HepG2 (cell line): Measurements from ENCODE around the gene SFT2D1. TPM values are rescaled to one million over a fixed set of nuclear protein-coding genes. Genes with fewer than 3 reads are reported as not detected.

ENCODE experiments used
- ATAC-seq: fragments of 200-7000 bp; cut with Tn5 transposase; 3 replicates; pipeline ENCODE4 v1.9.1; 2020; ENCODE audit warnings: mild to moderate bottlenecking, moderate library complexity
- BruUV-seq: library from RNA; stranded (reverse); fragments of 400-500 nt; replicated peaks from 2 replicates; lab custom pipeline; 2021; lab: Mats Ljungman, UMichigan
- CTCF ChIA-PET: fragments of 300-600 bp; formaldehyde crosslinking; extraction: SDS; loops from one replicate; lab custom pipeline; 2021; ENCODE audit warnings: low total read pairs, inconsistent platforms, low intra/inter-chr PET ratio; lab: Yijun Ruan, JAX
- POLR2A ChIA-PET: fragments of 350-600 bp; sonication (Branson Sonifier 250); formaldehyde crosslinking; loops from one replicate; lab custom pipeline; 2020; ENCODE audit warnings: antibody characterized with exemption, inconsistent platforms; lab: Yijun Ruan, JAX
- DNase-seq: peaks from one replicate; pipeline ENCODE4 v3.0.0-alpha.2; 2015; ENCODE audit warnings: low spot score
- FAIRE-seq: peaks from 3 replicates; lab custom pipeline; 2011; peaks lifted over from hg19 to GRCh38; lab: Jason Lieb, UNC
- H2AFZ ChIP-seq: one replicate; pipeline ENCODE4 v1.6.1; 2011; ENCODE audit warnings: low read length, inconsistent platforms
- H3K27ac ChIP-seq: fragments of 300-600 bp; 3 replicates; pipeline ENCODE4 v1.8.0; 2011; ENCODE audit warnings: mixed run types, mild to moderate bottlenecking, mixed read lengths, low read length, inconsistent platforms; ENCODE audit not compliant: insufficient read depth; ENCODE audit errors: extremely low read length
- H3K27me3 ChIP-seq, 2 experiments: fragments of 200-600 bp in 1 of 2; 2 replicates in 1 of 2; 3 replicates in 1 of 2; pipeline versions ENCODE4 v1.6.0 to v1.8.0; 2011; ENCODE audit warnings: low read length in 2 of 2, mild to moderate bottlenecking in 2 of 2, moderate library complexity in 2 of 2, inconsistent platforms in 1 of 2; ENCODE audit not compliant: insufficient read depth in 2 of 2, control insufficient read depth in 1 of 2
- H3K36me3 ChIP-seq, 2 experiments: fragments of 200-600 bp in 1 of 2; replicated peaks in 1 of 2; 2 replicates in 1 of 2; 3 replicates in 1 of 2; pipeline versions ENCODE4 v1.5.1 to v1.8.0; 2011; ENCODE audit warnings: low read length in 2 of 2, inconsistent platforms in 1 of 2; ENCODE audit not compliant: insufficient read depth in 2 of 2, control insufficient read depth in 1 of 2
- H3K4me1 ChIP-seq: 2 replicates; pipeline ENCODE4 v1.5.1; 2012; ENCODE audit warnings: low read length, inconsistent platforms; ENCODE audit not compliant: insufficient read depth
- H3K4me2 ChIP-seq: 2 replicates; pipeline ENCODE4 v1.6.0; 2011; ENCODE audit warnings: low read depth, low read length, inconsistent platforms
- H3K4me3 ChIP-seq, 3 experiments: fragments of 200-600 bp in 1 of 3; sonication (generic), shearing (Covaris generic) in 1 of 3; replicated peaks in 1 of 3; 2 replicates each; pipeline ENCODE4 v1.5.1; 2011 to 2016; ENCODE audit warnings: low read length in 3 of 3, inconsistent platforms in 2 of 3, low read depth in 2 of 3, mild to moderate bottlenecking in 2 of 3, control low read depth in 1 of 3, mixed read lengths in 1 of 3; ENCODE audit not compliant: insufficient read depth in 1 of 3
- H3K79me2 ChIP-seq: one replicate; pipeline ENCODE4 v1.6.1; 2011; ENCODE audit warnings: low read length, inconsistent platforms; ENCODE audit not compliant: insufficient read depth
- H3K9ac ChIP-seq: 2 replicates; pipeline ENCODE4 v1.6.0; 2011; ENCODE audit warnings: mild to moderate bottlenecking, low read depth, low read length, inconsistent platforms; ENCODE audit not compliant: insufficient read depth
- H3K9me3 ChIP-seq: 2 replicates; pipeline ENCODE4 v1.5.1; 2012; ENCODE audit warnings: mild to moderate bottlenecking, low read length
- H4K20me1 ChIP-seq: 2 replicates; pipeline ENCODE4 v1.6.0; 2011; ENCODE audit warnings: inconsistent platforms, mild to moderate bottlenecking, low read length, moderate library complexity; ENCODE audit not compliant: insufficient read depth
- ARHGAP35 ChIP-seq: sonication (generic); formaldehyde crosslinking; IDR thresholded peaks from 2 replicates; pipeline ENCODE4 v1.9.0; 2022; ENCODE audit warnings: mild to moderate bottlenecking, inconsistent platforms, moderate library complexity, missing genetic modification reagents, borderline replicate concordance
- CBX1 ChIP-seq: IDR thresholded peaks from one replicate; pipeline ENCODE4 v1.6.1; 2016; ENCODE audit warnings: antibody characterized with exemption, low read depth
- FOXK2 ChIP-seq: fragments of 450-650 bp; IDR thresholded peaks from 2 replicates; pipeline ENCODE4 v1.6.1; 2016
- FOXP1 ChIP-seq, 2 experiments: fragments of 450-650 bp in 1 of 2; IDR thresholded peaks; 2 replicates each; pipeline ENCODE4 v1.6.1; 2017 to 2018; ENCODE audit warnings: antibody characterized with exemption in 1 of 2
- NBN ChIP-seq: fragments of 450-650 bp; conservative IDR thresholded peaks from 2 replicates; pipeline ENCODE4 v1.6.1; 2017
- NONO ChIP-seq, 2 experiments: fragments of 450-650 bp in 1 of 2; sonication (generic) in 1 of 2; formaldehyde crosslinking in 1 of 2; IDR thresholded peaks in 1 of 2; conservative IDR thresholded peaks in 1 of 2; 2 replicates each; pipeline versions ENCODE4 v1.6.1 to v1.8.0; 2017 to 2022; ENCODE audit warnings: mild to moderate bottlenecking in 1 of 2, missing genetic modification reagents in 1 of 2, moderate library complexity in 1 of 2
- PLRG1 ChIP-seq: fragments of 450-650 bp; conservative IDR thresholded peaks from 2 replicates; pipeline ENCODE4 v1.6.1; 2016
- ZBTB33 ChIP-seq: sonication (generic); formaldehyde crosslinking; IDR thresholded peaks from 2 replicates; pipeline ENCODE4 v1.4.0; 2020; ENCODE audit warnings: missing genetic modification reagents
- ZBTB40 ChIP-seq, 2 experiments: fragments of 450-650 bp in 1 of 2; sonication (generic) in 1 of 2; formaldehyde crosslinking in 1 of 2; IDR thresholded peaks; 2 replicates each; pipeline versions ENCODE4 v1.6.1 to v1.8.0; 2016 to 2022; ENCODE audit warnings: antibody characterized with exemption in 1 of 2, mild to moderate bottlenecking in 1 of 2, missing genetic modification reagents in 1 of 2
- ZNF710 ChIP-seq: sonication (generic); formaldehyde crosslinking; IDR thresholded peaks from 2 replicates; pipeline ENCODE4 v1.5.0; 2020; ENCODE audit warnings: mild to moderate bottlenecking, missing genetic modification reagents, borderline replicate concordance
- ZNF768 ChIP-seq: sonication (generic); formaldehyde crosslinking; IDR thresholded peaks from 2 replicates; pipeline ENCODE4 v1.4.0; 2020; ENCODE audit warnings: missing genetic modification reagents
- WGBS: methylation state at CpG from one replicate; pipeline ENCODE4 v1.1.6; 2017; ENCODE audit warnings: low lambda C conversion rate; 5-methylcytosine and 5-hydroxymethylcytosine counted together
- in situ Hi-C: cut with HindIII; loops from 2 replicates; pipeline ENCODE4 v1.10.0; 2017; ENCODE audit warnings: low pct_unique_long_range_greater_than_20kb; ENCODE audit not compliant: extremely low pct_ligation_motif_present
- intact Hi-C: fragments of 100-400 bp; cut with micrococcal nuclease; formaldehyde crosslinking; loops from one replicate; pipeline ENCODE4 v1.10.0; 2022; ENCODE audit not compliant: unreplicated experiment
- polyA plus RNA-seq, 8 experiments: library from polyadenylated mRNA; depleted of rRNA in 3 of 8; stranded (reverse) in 7 of 8; unstranded in 1 of 8; fragments of >200 nt; fragmentation: Illumina TruSeq in 4 of 8; extraction: Trizol in 4 of 8; gene quantifications; 2 replicates each; pipeline versions ENCODE4 v1.2.1 to v1.2.3, GENCODE V29; 2011 to 2016; ENCODE audit warnings: low read depth in 4 of 8, missing spikeins in 1 of 8, mixed read lengths in 1 of 8; ENCODE audit not compliant: insufficient read depth in 1 of 8
- total RNA-seq, 5 experiments: library from RNA; depleted of rRNA; stranded (reverse); fragments of >200 nt; fragmentation: Illumina TruSeq; extraction: Trizol; gene quantifications; 2 replicates each; pipeline ENCODE4 v1.2.3, GENCODE V29; 2016; ENCODE audit warnings: low read depth in 1 of 5

The SFT2D1 gene
- total and polyA plus RNA-seq, 2 of the 13 experiments (the other 11 are each of a cell fraction or from before 2014, with no cell fraction given): 115 to 147 TPM

GRCh38 chr6:166353507-166353906, 11.2 kb upstream of the SFT2D1 start:
- ChIA-PET POLR2A (no interaction called here), CTCF (no interaction called here)
- no peaks in the 10 kb centered on the region for H3K79me2 ChIP-seq
- no peak overlapping the region for H3K9ac ChIP-seq
- H2AFZ ChIP-seq: no peak overlapping the region
- 79% methylated on average over 1 of the region's 1 CpG for WGBS
- no peak overlapping the region for H3K27ac ChIP-seq
- H3K4me1 ChIP-seq: peaks cover 55% of the 10 kb centered on the region
- no peak overlapping the region for H3K4me3 ChIP-seq
- H3K36me3 ChIP-seq: no peaks in the 10 kb centered on the region
- ATAC-seq (no peak), FAIRE-seq (no peak), DNase-seq (no peak)
- no TSS peak for BruUV-seq
- intact Hi-C loops (no loop called here), in situ Hi-C loops (no loop called here)
- H3K9me3 ChIP-seq: peaks cover 12% of the 10 kb centered on the region; the same call in 1 of the 2 replicates
- H3K27me3 ChIP-seq: no peaks in the 10 kb centered on the region
- H3K4me2 ChIP-seq: no peak overlapping the region
- no peaks in the 10 kb centered on the region for H4K20me1 ChIP-seq
- TF ChIP-seq ZNF710 (0 out of 2 replicates have a peak, but pooled peaks have one; percentile 41), NONO (IDR thresholded peaks at IDR 0.05) (0 out of 2 replicates have a peak, but pooled peaks have one; percentile 69), NONO (CRISPR knock-in tag; conservative IDR thresholded peaks at IDR 0.05) (no peak), FOXK2 (0 out of 2 replicates have a peak, but pooled peaks have one; percentile 24), ZNF768 (no peak), FOXP1 (IDR thresholded peaks at IDR 0.05) (0 out of 2 replicates have a peak, but pooled peaks have one; percentile 20), FOXP1 (CRISPR knock-in tag; IDR thresholded peaks at IDR 0.05) (no peak), ARHGAP35 (CRISPR knock-in tag) (no peak), CBX1 (no peak), ZBTB40 (IDR thresholded peaks at IDR 0.05) (peak; percentile 13; the same call in 1 of the 2 replicates), ZBTB40 (CRISPR knock-in tag; IDR thresholded peaks at IDR 0.05) (no peak), NBN (0 out of 2 replicates have a peak, but pooled peaks have one; percentile 67), PLRG1 (peak; percentile 83; the same call in 1 of the 2 replicates), ZBTB33 (CRISPR knock-in tag) (no peak)
